ENCODE measurements around the gene AP2M1. TPM values are rescaled to one million over a fixed set of nuclear protein-coding genes. Genes with fewer than 3 reads are reported as not detected.
A peak's percentile ranks its signal among the peaks of the same experiment; 100 is the strongest.

AP2M1 gene
- total and polyA plus RNA-seq, 2 of the 13 experiments (the other 11 are each of a cell fraction or from before 2014, with no cell fraction given), result 126 to 146 TPM

- no peak for TF ChIP-seq MLX (CRISPR knock-in tag; IDR thresholded peaks at IDR 0.05)
- TF ChIP-seq ZNF280B (CRISPR knock-in tag; IDR thresholded peaks at IDR 0.05; ENCODE audit: borderline replicate concordance), result no peak
- TF ChIP-seq NFIB (CRISPR knock-in tag; IDR thresholded peaks at IDR 0.05; ENCODE audit: borderline replicate concordance), result no peak
- TF ChIP-seq HMGA1 (CRISPR knock-in tag; conservative IDR thresholded peaks at IDR 0.05), result no peak
- TF ChIP-seq HDAC1 (CRISPR knock-in tag; IDR thresholded peaks at IDR 0.05), result no peak; the same call in 1 of the 2 replicates
- TF ChIP-seq CREBL2 (CRISPR knock-in tag; IDR thresholded peaks at IDR 0.05; ENCODE audit: borderline replicate concordance), result 0 out of 2 replicates have a peak, but pooled peaks have one; percentile 28
- no peak for TF ChIP-seq ZNF512 (CRISPR knock-in tag; IDR thresholded peaks at IDR 0.05)
- TF ChIP-seq ZNF335 (CRISPR knock-in tag; IDR thresholded peaks at IDR 0.05), result no peak
- TF ChIP-seq NCOA1 (CRISPR knock-in tag; IDR thresholded peaks at IDR 0.05), result 0 out of 2 replicates have a peak, but pooled peaks have one; percentile 11
- peak; percentile 34; the same call in 1 of the 2 replicates for TF ChIP-seq ZNF414 (CRISPR knock-in tag; IDR thresholded peaks at IDR 0.05)
- TF ChIP-seq SNAPC2 (CRISPR knock-in tag; IDR thresholded peaks at IDR 0.05), result 0 out of 2 replicates have a peak, but pooled peaks have one; percentile 66
- peak; percentile 26; the same call in 1 of the 2 replicates for TF ChIP-seq MED1 (CRISPR knock-in tag; IDR thresholded peaks at IDR 0.05)
- TF ChIP-seq SOX13 (IDR thresholded peaks at IDR 0.05), result no peak
- peak in 1 of 2 experiments; percentile 26; a peak in 1 of 4 replicates for TF ChIP-seq SOX13 (CRISPR knock-in tag; conservative IDR thresholded peaks at IDR 0.05 in 1 of 2, IDR thresholded peaks at IDR 0.05 in 1 of 2)
- TF ChIP-seq ZNF34 (CRISPR knock-in tag; IDR thresholded peaks at IDR 0.05; ENCODE audit: borderline replicate concordance), result no peak
- peak; percentile 35; the same call in 1 of the 2 replicates for TF ChIP-seq GATAD2A (CRISPR knock-in tag; IDR thresholded peaks at IDR 0.05)
- 0 out of 2 replicates have a peak, but pooled peaks have one; percentile 4 for TF ChIP-seq THRA (CRISPR knock-in tag; IDR thresholded peaks at IDR 0.05; ENCODE audit: borderline replicate concordance)
- no peak for TF ChIP-seq HNRNPH1 (optimal IDR thresholded peaks at IDR 0.05; ENCODE audit: low read depth, low read length)
- TF ChIP-seq ZNF44 (CRISPR knock-in tag; IDR thresholded peaks at IDR 0.05), result peak; percentile 73; the same call in 1 of the 2 replicates
- TF ChIP-seq ZNF275 (CRISPR knock-in tag; IDR thresholded peaks at IDR 0.05; ENCODE audit: borderline replicate concordance), result no peak
- TF ChIP-seq SKI (IDR thresholded peaks at IDR 0.05; ENCODE audit: partially characterized antibody), result no peak
- peak; percentile 28; the same call in 1 of the 2 replicates for TF ChIP-seq BORCS8-MEF2B (CRISPR knock-in tag; IDR thresholded peaks at IDR 0.05)
- TF ChIP-seq KAT8 (CRISPR knock-in tag; IDR thresholded peaks at IDR 0.05), result peak; percentile 43; the same call in 1 of the 2 replicates
- no peak for TF ChIP-seq MAFG (CRISPR knock-in tag; IDR thresholded peaks at IDR 0.05)
These were observed 18.1 kb upstream of the AP2M1 start (continued) for GRCh38 chr3:184156522-184156955.
